Measurements from ENCODE around the gene CORO7. TPM values are rescaled to one million over a fixed set of nuclear protein-coding genes. Genes with fewer than 3 reads are reported as not detected.

The CORO7 gene
- total and polyA plus RNA-seq, 9 donors: 1.3 to 29.5 (median 17.9) TPM

GRCh38 chr16:4371357-4372000 lies 44.9 kb downstream of the CORO7 start, which contains the start of gene VASN:
TSS of gene VASN (plus strand) at chr16:4371848. CDS start at chr16:4380878, 9,030 bp downstream.
- TF ChIP-seq POLR2A (IDR thresholded peaks at IDR 0.05) (peak; percentile 98), EP300 (IDR thresholded peaks at IDR 0.05) (no peak)
- TF ChIP-seq, protein P1, sequence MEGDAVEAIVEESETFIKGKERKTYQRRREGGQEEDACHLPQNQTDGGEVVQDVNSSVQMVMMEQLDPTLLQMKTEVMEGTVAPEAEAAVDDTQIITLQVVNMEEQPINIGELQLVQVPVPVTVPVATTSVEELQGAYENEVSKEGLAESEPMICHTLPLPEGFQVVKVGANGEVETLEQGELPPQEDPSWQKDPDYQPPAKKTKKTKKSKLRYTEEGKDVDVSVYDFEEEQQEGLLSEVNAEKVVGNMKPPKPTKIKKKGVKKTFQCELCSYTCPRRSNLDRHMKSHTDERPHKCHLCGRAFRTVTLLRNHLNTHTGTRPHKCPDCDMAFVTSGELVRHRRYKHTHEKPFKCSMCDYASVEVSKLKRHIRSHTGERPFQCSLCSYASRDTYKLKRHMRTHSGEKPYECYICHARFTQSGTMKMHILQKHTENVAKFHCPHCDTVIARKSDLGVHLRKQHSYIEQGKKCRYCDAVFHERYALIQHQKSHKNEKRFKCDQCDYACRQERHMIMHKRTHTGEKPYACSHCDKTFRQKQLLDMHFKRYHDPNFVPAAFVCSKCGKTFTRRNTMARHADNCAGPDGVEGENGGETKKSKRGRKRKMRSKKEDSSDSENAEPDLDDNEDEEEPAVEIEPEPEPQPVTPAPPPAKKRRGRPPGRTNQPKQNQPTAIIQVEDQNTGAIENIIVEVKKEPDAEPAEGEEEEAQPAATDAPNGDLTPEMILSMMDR (IDR thresholded peaks at IDR 0.05): peak in 1 of 3 donors; percentile 19
- WGBS, 3 donors: 1 to 3% (median 2%) methylated on average over 23 to 49 of the region's 50 CpGs
- no peaks in the 10 kb centered on the region for H3K9me3 ChIP-seq
- intact Hi-C loops (cut with DNase I): no loop called here
- H3K4me3 ChIP-seq: peak within 1 kb of the TSS; percentile 78
- DNase-seq: peak; percentile 88 to 95 (median 92)
- H3K27me3 ChIP-seq: no peaks in the 10 kb centered on the region
- no peaks in the 10 kb centered on the region for H3K36me3 ChIP-seq
- peaks cover 42% of the 10 kb centered on the region for H3K4me1 ChIP-seq (ENCODE audit: insufficient read depth)
- H3K27ac ChIP-seq: peak within 1 kb of the TSS; percentile 87

- Histone ChIP-seq H3K27ac (peak overlapping the region; percentile 76 to 87), H3K9me3 (no peaks in the 10 kb centered on the region), H3K4me3 (no peak overlapping the region), H3K36me3 (no peaks in the 10 kb centered on the region), H3K4me1 (ENCODE audit: insufficient read depth) (peaks cover 36% of the 10 kb centered on the region), H3K27me3 (no peaks in the 10 kb centered on the region)
- DNase-seq: peak; percentile 89 to 96 (median 94)
- TF ChIP-seq EP300 (IDR thresholded peaks at IDR 0.05): peak; percentile 57
- TF ChIP-seq POLR2A (IDR thresholded peaks at IDR 0.05): peak; percentile 4
- TF ChIP-seq, protein P1 (IDR thresholded peaks at IDR 0.05): no peak
- intact Hi-C loops (cut with DNase I): no loop called here
- WGBS, 3 donors: 9 to 17% (median 10%) methylated on average over 11 to 14 of the region's 14 CpGs
These were observed 45.6 kb downstream of the CORO7 start for GRCh38 chr16:4370570-4371356.

GRCh38 chr16:4370151-4370550 lies 46.2 kb downstream of the CORO7 start:
- H3K9me3 ChIP-seq: no peaks in the 10 kb centered on the region
- H3K27me3 ChIP-seq: no peaks in the 10 kb centered on the region
- no peak for TF ChIP-seq EP300 (IDR thresholded peaks at IDR 0.05)
- no peak for TF ChIP-seq POLR2A (IDR thresholded peaks at IDR 0.05)
- TF ChIP-seq, protein P1 (IDR thresholded peaks at IDR 0.05): no peak
- 77 to 81% (median 80%) methylated on average over 3 of the region's 3 CpGs for WGBS, 3 donors
- DNase-seq: no peak
- peaks cover 33% of the 10 kb centered on the region for H3K4me1 ChIP-seq (ENCODE audit: insufficient read depth)
- peak overlapping the region; percentile 76 to 87 for H3K27ac ChIP-seq
- no peak overlapping the region for H3K4me3 ChIP-seq
- no peaks in the 10 kb centered on the region for H3K36me3 ChIP-seq
- intact Hi-C loops (cut with DNase I): no loop called here

DNA sequence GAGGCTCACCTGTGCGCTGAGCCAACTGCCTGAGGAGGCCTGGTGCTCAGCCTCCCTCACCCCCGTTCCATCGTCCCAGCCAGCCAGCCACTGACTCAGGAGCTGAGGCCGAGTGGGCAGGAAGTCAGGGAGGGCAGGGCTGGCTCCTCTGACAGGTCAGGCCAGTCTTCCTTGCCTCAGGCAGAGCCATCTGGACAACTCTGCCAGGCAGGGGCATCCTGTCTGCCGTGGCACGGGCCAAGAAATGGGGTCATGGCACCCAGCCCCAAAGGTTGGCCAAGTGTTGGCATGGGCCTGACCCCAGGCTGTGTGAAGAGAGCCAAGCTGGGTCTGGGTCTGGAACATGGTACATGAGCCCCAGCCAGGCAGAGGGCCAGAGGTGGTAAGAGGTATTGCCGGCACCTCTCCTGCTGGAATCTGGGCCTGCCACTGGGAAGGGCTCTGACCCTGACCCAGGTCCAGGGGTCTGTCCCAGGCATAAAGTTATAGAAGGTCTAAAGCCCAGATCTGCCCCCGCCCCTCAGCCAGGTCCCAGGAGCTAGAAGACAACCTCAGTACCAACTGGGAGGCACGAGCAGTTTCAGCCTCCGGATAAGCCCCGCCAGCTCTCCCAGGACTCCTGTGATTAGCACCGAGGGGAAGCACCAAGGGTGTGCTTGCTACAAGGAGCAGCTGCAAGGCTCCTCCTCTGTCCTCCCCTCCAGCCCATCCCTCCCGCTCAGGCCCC lies 47.2 kb downstream of the CORO7 start:
- Histone ChIP-seq H3K4me1 (ENCODE audit: insufficient read depth) (peaks cover 26% of the 10 kb centered on the region), H3K36me3 (no peaks in the 10 kb centered on the region), H3K27ac (peak overlapping the region; percentile 76 to 87), H3K4me3 (no peak overlapping the region), H3K9me3 (no peaks in the 10 kb centered on the region), H3K27me3 (no peaks in the 10 kb centered on the region)
- intact Hi-C loops (cut with DNase I): no loop called here
- TF ChIP-seq, protein P1 (IDR thresholded peaks at IDR 0.05): no peak
- no peak for TF ChIP-seq POLR2A (IDR thresholded peaks at IDR 0.05)
- TF ChIP-seq EP300 (IDR thresholded peaks at IDR 0.05): no peak
- 77 to 81% (median 80%) methylated on average over 12 to 13 of the region's 13 CpGs for WGBS, 3 donors
- DNase-seq: peak in 2 of 5 donors; percentile 53 to 55

Measured in ovary (tissue), 9 donors.